ENCODE data around the gene IRAK2. TPM values are rescaled to one million over a fixed set of nuclear protein-coding genes. Genes with fewer than 3 reads are reported as not detected.

The IRAK2 gene
- total RNA-seq, 1 donor from 2014 or later = 1.6 TPM

DNA sequence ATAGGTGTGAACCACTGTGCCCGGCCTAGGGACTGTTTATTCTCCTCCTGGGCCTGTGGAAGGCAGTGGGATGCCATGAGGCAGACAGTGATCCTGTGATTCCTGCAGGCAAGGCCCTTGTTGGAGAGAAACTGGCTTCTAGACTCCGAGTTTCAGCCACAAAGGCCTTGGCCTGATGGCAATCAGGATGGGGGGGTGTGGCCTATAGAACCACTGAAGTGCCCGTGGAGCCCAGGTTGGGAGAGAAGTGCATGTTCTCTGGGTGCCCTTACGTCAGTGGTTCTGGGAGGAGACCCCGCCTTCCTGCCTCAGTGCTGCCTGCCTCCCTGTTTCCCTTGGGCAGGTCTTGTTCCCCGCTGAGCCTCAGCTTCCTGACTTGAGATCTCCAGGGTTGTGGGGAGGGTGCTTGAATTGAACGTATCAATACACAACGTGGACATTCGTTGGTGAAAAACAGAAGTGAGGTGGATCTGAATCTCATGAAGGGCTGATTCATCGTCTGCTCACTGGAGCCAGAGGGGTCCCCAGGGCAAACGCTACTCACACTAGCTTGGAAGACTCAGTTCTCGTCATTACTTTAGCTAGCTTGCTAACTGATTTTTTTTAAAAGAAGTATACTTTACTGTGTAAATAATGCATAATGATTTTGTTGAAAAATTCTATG is 31.8 kb downstream of the IRAK2 start:
- Histone ChIP-seq H3K9ac (ENCODE audit: low read depth in 1 of 3, low read length in 3 of 3) (peak overlapping the region in 2 of 3 donors; percentile 30 to 40), H3K4me3 (ENCODE audit: low read length in 3 of 3) (no peak overlapping the region), H3K36me3 (ENCODE audit: control insufficient read depth in 3 of 3, insufficient read depth in 3 of 3, low read length in 3 of 3) (peaks cover 3 to 14% (median 4%) of the 10 kb centered on the region in 3 donors), H3K4me1 (ENCODE audit: control insufficient read depth in 3 of 3, insufficient read depth in 3 of 3, low read length in 3 of 3) (peaks cover 42 to 69% (median 58%) of the 10 kb centered on the region in 3 donors), H3K27ac (ENCODE audit: low read depth, low read length) (peak overlapping the region; percentile 97), H3K27me3 (ENCODE audit: control insufficient read depth in 3 of 3, insufficient read depth in 3 of 3, low read length in 3 of 3) (no peaks in the 10 kb centered on the region), H3K9me3 (ENCODE audit: control insufficient read depth in 3 of 3, low read length in 3 of 3) (no peaks in the 10 kb centered on the region)

GRCh38 chr3:10198226-10198625 is 33.5 kb downstream of the IRAK2 start:
- no peaks in the 10 kb centered on the region for H3K9me3 ChIP-seq (ENCODE audit: control insufficient read depth in 3 of 3, low read length in 3 of 3)
- H3K27me3 ChIP-seq (ENCODE audit: control insufficient read depth in 3 of 3, insufficient read depth in 3 of 3, low read length in 3 of 3) = no peaks in the 10 kb centered on the region
- peaks cover 4 to 18% (median 6%) of the 10 kb centered on the region in 3 donors for H3K36me3 ChIP-seq (ENCODE audit: control insufficient read depth in 3 of 3, insufficient read depth in 3 of 3, low read length in 3 of 3)
- peaks cover 27 to 52% (median 41%) of the 10 kb centered on the region in 3 donors for H3K4me1 ChIP-seq (ENCODE audit: control insufficient read depth in 3 of 3, insufficient read depth in 3 of 3, low read length in 3 of 3)
- H3K27ac ChIP-seq (ENCODE audit: low read depth, low read length) = peak overlapping the region; percentile 28
- H3K9ac ChIP-seq (ENCODE audit: low read depth in 1 of 3, low read length in 3 of 3) = no peak overlapping the region
- no peak overlapping the region for H3K4me3 ChIP-seq (ENCODE audit: low read length in 3 of 3)

- peak overlapping the region; percentile 28 for H3K27ac ChIP-seq (ENCODE audit: low read depth, low read length)
- no peaks in the 10 kb centered on the region for H3K27me3 ChIP-seq (ENCODE audit: control insufficient read depth in 3 of 3, insufficient read depth in 3 of 3, low read length in 3 of 3)
- H3K4me3 ChIP-seq (ENCODE audit: low read length in 3 of 3) = no peak overlapping the region
- H3K4me1 ChIP-seq (ENCODE audit: control insufficient read depth in 3 of 3, insufficient read depth in 3 of 3, low read length in 3 of 3) = peaks cover 19 to 48% (median 34%) of the 10 kb centered on the region in 3 donors
- H3K36me3 ChIP-seq (ENCODE audit: control insufficient read depth in 3 of 3, insufficient read depth in 3 of 3, low read length in 3 of 3) = peaks cover 4 to 18% (median 6%) of the 10 kb centered on the region in 3 donors
- H3K9me3 ChIP-seq (ENCODE audit: control insufficient read depth in 3 of 3, low read length in 3 of 3) = no peaks in the 10 kb centered on the region
- H3K9ac ChIP-seq (ENCODE audit: low read depth in 1 of 3, low read length in 3 of 3) = peak overlapping the region in 1 of 3 donors; percentile 25
Measured at GRCh38 chr3:10198761-10199649, 34.3 kb downstream of the IRAK2 start.

DNA sequence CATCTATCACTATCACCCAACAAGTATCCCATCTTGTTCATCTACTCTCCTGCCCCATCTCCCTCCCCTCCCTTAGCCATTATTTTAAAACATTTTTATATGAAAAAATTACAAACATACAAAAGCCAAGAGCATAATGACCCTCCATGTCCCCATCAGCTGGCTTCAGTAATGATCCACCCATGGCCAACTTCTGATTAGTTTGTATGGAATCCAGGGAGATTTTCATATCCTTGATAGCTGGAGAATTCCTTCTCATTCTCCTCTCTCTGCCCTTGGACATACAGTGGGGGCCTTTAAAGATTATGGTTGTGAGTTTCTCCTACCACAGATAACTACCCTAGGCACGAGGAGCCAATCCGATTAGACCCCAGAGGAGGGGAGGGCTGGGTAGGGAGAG is 40.2 kb downstream of the IRAK2 start:
- Histone ChIP-seq H3K4me1 (ENCODE audit: control insufficient read depth in 3 of 3, insufficient read depth in 3 of 3, low read length in 3 of 3) (peaks cover 10 to 30% (median 12%) of the 10 kb centered on the region in 3 donors), H3K27ac (ENCODE audit: low read depth, low read length) (peak overlapping the region; percentile 74), H3K36me3 (ENCODE audit: control insufficient read depth in 3 of 3, insufficient read depth in 3 of 3, low read length in 3 of 3) (peaks cover 6 to 26% (median 6%) of the 10 kb centered on the region in 3 donors), H3K4me3 (ENCODE audit: low read length in 3 of 3) (no peak overlapping the region), H3K27me3 (ENCODE audit: control insufficient read depth in 3 of 3, insufficient read depth in 3 of 3, low read length in 3 of 3) (no peaks in the 10 kb centered on the region), H3K9ac (ENCODE audit: low read depth in 1 of 3, low read length in 3 of 3) (peak overlapping the region in 1 of 3 donors; percentile 3), H3K9me3 (ENCODE audit: control insufficient read depth in 3 of 3, low read length in 3 of 3) (no peaks in the 10 kb centered on the region)

- peak overlapping the region; percentile 74 for H3K27ac ChIP-seq (ENCODE audit: low read depth, low read length)
- H3K36me3 ChIP-seq (ENCODE audit: control insufficient read depth in 3 of 3, insufficient read depth in 3 of 3, low read length in 3 of 3) = peaks cover 6 to 21% (median 6%) of the 10 kb centered on the region in 3 donors
- no peaks in the 10 kb centered on the region for H3K27me3 ChIP-seq (ENCODE audit: control insufficient read depth in 3 of 3, insufficient read depth in 3 of 3, low read length in 3 of 3)
- H3K4me3 ChIP-seq (ENCODE audit: low read length in 3 of 3) = no peak overlapping the region
- H3K9me3 ChIP-seq (ENCODE audit: control insufficient read depth in 3 of 3, low read length in 3 of 3) = no peaks in the 10 kb centered on the region
- peaks cover 10 to 30% (median 12%) of the 10 kb centered on the region in 3 donors for H3K4me1 ChIP-seq (ENCODE audit: control insufficient read depth in 3 of 3, insufficient read depth in 3 of 3, low read length in 3 of 3)
- no peak overlapping the region for H3K9ac ChIP-seq (ENCODE audit: low read depth in 1 of 3, low read length in 3 of 3)
Measured at GRCh38 chr3:10205451-10206165, 40.9 kb downstream of the IRAK2 start.

- Histone ChIP-seq H3K4me3 (ENCODE audit: low read length in 3 of 3) (no peak overlapping the region), H3K4me1 (ENCODE audit: control insufficient read depth in 3 of 3, insufficient read depth in 3 of 3, low read length in 3 of 3) (peaks cover 10 to 30% (median 12%) of the 10 kb centered on the region in 3 donors), H3K27me3 (ENCODE audit: control insufficient read depth in 3 of 3, insufficient read depth in 3 of 3, low read length in 3 of 3) (no peaks in the 10 kb centered on the region), H3K36me3 (ENCODE audit: control insufficient read depth in 3 of 3, insufficient read depth in 3 of 3, low read length in 3 of 3) (peaks cover 4 to 16% (median 6%) of the 10 kb centered on the region in 3 donors), H3K9ac (ENCODE audit: low read depth in 1 of 3, low read length in 3 of 3) (no peak overlapping the region), H3K9me3 (ENCODE audit: control insufficient read depth in 3 of 3, low read length in 3 of 3) (no peaks in the 10 kb centered on the region), H3K27ac (ENCODE audit: low read depth, low read length) (peak overlapping the region; percentile 74)
Measured at GRCh38 chr3:10206166-10206511, 41.4 kb downstream of the IRAK2 start.

GRCh38 chr3:10213156-10213792 is 48.6 kb downstream of the IRAK2 start:
- peaks cover 6 to 29% (median 14%) of the 10 kb centered on the region in 3 donors for H3K36me3 ChIP-seq (ENCODE audit: control insufficient read depth in 3 of 3, insufficient read depth in 3 of 3, low read length in 3 of 3)
- no peak overlapping the region for H3K27ac ChIP-seq (ENCODE audit: low read depth, low read length)
- H3K27me3 ChIP-seq (ENCODE audit: control insufficient read depth in 3 of 3, insufficient read depth in 3 of 3, low read length in 3 of 3) = no peaks in the 10 kb centered on the region
- no peaks in the 10 kb centered on the region for H3K9me3 ChIP-seq (ENCODE audit: control insufficient read depth in 3 of 3, low read length in 3 of 3)
- H3K4me3 ChIP-seq (ENCODE audit: low read length in 3 of 3) = no peak overlapping the region
- no peak overlapping the region for H3K9ac ChIP-seq (ENCODE audit: low read depth in 1 of 3, low read length in 3 of 3)
- H3K4me1 ChIP-seq (ENCODE audit: control insufficient read depth in 3 of 3, insufficient read depth in 3 of 3, low read length in 3 of 3) = no peaks in the 10 kb centered on the region

DNA sequence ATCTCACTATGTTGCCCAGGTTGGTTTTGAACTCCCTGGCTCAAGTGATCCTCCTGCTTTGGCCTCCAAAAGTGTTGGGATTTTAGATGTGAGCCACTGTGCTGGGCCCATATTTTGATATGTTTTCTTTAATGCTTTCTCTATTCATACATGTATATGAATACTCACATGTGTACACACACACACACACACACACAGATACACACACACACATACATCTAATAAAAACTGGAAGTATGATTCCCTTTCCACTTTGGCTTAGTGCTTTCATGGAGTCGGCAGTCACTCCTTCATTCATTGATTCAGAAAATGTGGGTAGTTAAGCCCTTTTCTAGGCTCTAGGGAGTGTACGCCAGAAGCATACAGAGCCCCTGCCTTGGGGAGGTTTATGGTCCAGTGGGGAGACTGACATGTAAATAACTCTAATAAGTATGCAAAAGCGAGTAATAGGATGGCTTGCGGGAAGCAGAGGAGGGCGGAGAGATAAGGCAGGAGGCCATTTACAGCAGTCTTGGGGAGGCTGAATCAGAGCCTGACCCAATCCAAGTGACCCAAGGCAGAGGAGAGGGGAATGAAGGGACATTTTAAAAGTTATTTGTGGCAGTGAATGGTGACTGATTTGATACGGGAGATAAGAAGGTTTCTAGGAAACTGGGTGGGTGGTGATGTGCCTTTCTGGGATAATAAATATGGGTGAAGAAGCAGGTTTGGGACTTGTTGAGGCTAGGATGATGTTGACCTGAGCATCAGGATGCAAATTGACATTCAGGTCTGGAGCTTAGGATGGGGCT is 51.1 kb downstream of the IRAK2 start:
- no peak overlapping the region for H3K9ac ChIP-seq (ENCODE audit: low read depth in 1 of 3, low read length in 3 of 3)
- H3K27ac ChIP-seq (ENCODE audit: low read depth, low read length) = no peak overlapping the region
- H3K4me3 ChIP-seq (ENCODE audit: low read length in 3 of 3) = no peak overlapping the region
- no peaks in the 10 kb centered on the region for H3K9me3 ChIP-seq (ENCODE audit: control insufficient read depth in 3 of 3, low read length in 3 of 3)
- peaks cover 4 to 36% (median 19%) of the 10 kb centered on the region in 3 donors for H3K36me3 ChIP-seq (ENCODE audit: control insufficient read depth in 3 of 3, insufficient read depth in 3 of 3, low read length in 3 of 3)
- no peaks in the 10 kb centered on the region for H3K27me3 ChIP-seq (ENCODE audit: control insufficient read depth in 3 of 3, insufficient read depth in 3 of 3, low read length in 3 of 3)
- H3K4me1 ChIP-seq (ENCODE audit: control insufficient read depth in 3 of 3, insufficient read depth in 3 of 3, low read length in 3 of 3) = no peaks in the 10 kb centered on the region

- no peaks in the 10 kb centered on the region for H3K27me3 ChIP-seq (ENCODE audit: control insufficient read depth in 3 of 3, insufficient read depth in 3 of 3, low read length in 3 of 3)
- H3K36me3 ChIP-seq (ENCODE audit: control insufficient read depth in 3 of 3, insufficient read depth in 3 of 3, low read length in 3 of 3) = peaks cover 6 to 39% (median 19%) of the 10 kb centered on the region in 3 donors
- no peak overlapping the region for H3K27ac ChIP-seq (ENCODE audit: low read depth, low read length)
- H3K4me1 ChIP-seq (ENCODE audit: control insufficient read depth in 3 of 3, insufficient read depth in 3 of 3, low read length in 3 of 3) = no peaks in the 10 kb centered on the region
- no peak overlapping the region for H3K4me3 ChIP-seq (ENCODE audit: low read length in 3 of 3)
- no peaks in the 10 kb centered on the region for H3K9me3 ChIP-seq (ENCODE audit: control insufficient read depth in 3 of 3, low read length in 3 of 3)
- H3K9ac ChIP-seq (ENCODE audit: low read depth in 1 of 3, low read length in 3 of 3) = no peak overlapping the region
Measured at GRCh38 chr3:10217359-10217758, 52.6 kb downstream of the IRAK2 start.

Data from skeletal muscle tissue (tissue), 4 donors.